B cell (primary cell): Measurements from ENCODE around the gene BET1.

Experiments
- EZH2 ChIP-seq: IDR thresholded peaks from 2 replicates; pipeline ENCODE4 v1.6.1; 2012; ENCODE audit warnings: borderline replicate concordance, low read depth, mild to moderate bottlenecking, moderate library complexity, low read length; ENCODE audit not compliant: insufficient read depth, poor library complexity, severe bottlenecking
- TF ChIP-seq, protein P1 (sequence below): fragments of 200-600 bp; IDR thresholded peaks from one replicate; pipeline ENCODE4 v1.8.0; 2022; ENCODE audit warnings: antibody characterized with exemption, mild to moderate bottlenecking

DNA sequence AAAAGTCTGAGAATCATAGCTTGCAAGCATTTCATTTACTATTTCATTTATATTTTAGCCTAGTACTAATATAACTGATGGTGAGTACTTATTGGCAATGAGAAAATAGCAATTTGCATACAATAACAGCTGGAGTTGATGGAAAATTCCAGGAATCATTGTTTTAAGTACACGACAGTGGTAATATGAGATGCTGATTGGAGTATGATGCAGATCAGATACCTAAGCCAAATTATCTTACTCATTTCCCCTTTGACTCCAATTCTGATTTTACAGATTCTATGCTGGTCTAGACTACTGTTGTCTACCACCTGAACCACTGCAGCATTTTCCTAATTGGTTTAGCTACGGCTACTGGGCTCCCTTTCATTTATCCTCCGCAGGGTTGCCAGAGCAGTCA lies 45.9 kb downstream of the BET1 start:
- TF ChIP-seq, protein P1, sequence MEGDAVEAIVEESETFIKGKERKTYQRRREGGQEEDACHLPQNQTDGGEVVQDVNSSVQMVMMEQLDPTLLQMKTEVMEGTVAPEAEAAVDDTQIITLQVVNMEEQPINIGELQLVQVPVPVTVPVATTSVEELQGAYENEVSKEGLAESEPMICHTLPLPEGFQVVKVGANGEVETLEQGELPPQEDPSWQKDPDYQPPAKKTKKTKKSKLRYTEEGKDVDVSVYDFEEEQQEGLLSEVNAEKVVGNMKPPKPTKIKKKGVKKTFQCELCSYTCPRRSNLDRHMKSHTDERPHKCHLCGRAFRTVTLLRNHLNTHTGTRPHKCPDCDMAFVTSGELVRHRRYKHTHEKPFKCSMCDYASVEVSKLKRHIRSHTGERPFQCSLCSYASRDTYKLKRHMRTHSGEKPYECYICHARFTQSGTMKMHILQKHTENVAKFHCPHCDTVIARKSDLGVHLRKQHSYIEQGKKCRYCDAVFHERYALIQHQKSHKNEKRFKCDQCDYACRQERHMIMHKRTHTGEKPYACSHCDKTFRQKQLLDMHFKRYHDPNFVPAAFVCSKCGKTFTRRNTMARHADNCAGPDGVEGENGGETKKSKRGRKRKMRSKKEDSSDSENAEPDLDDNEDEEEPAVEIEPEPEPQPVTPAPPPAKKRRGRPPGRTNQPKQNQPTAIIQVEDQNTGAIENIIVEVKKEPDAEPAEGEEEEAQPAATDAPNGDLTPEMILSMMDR = no peak
- no peak for TF ChIP-seq EZH2
